ENCODE data around the gene TNFAIP3. TPM values are rescaled to one million over a fixed set of nuclear protein-coding genes. Genes with fewer than 3 reads are reported as not detected.

TNFAIP3 gene
- total and polyA plus RNA-seq, 2 of the 8 experiments (the other 6 are each of a cell fraction or from before 2014, with no cell fraction given): 1.6 to 2.0 TPM

GRCh38 chr6:137931849-137932465, 64.9 kb downstream of the TNFAIP3 start (continued):
- TF ChIP-seq CBX8 (IDR thresholded peaks at IDR 0.05; ENCODE audit: borderline replicate concordance, low read depth, low read length) (no peak), BCL11A (IDR thresholded peaks at IDR 0.05; ENCODE audit: low read depth in 2 of 2, low read length in 2 of 2) (no peak), CTBP2 (IDR thresholded peaks at IDR 0.05; ENCODE audit: borderline replicate concordance, insufficient read depth, insufficient read length, low read length) (no peak), ATF3 (IDR thresholded peaks at IDR 0.05; ENCODE audit: insufficient read depth, low read depth, low read length) (no peak), POLR2AphosphoS5 (IDR thresholded peaks at IDR 0.05; ENCODE audit: low read depth, low read length) (no peak), HDAC2 (IDR thresholded peaks at IDR 0.05; ENCODE audit: borderline replicate concordance in 1 of 2, low read depth in 2 of 2, low read length in 2 of 2) (no peak), CHD7 (IDR thresholded peaks at IDR 0.05; ENCODE audit: insufficient replicate concordance, low read length) (no peak)
